Right ventricle myocardium inferior (tissue), 1 donor: ENCODE data around the gene OR51F1. TPM values are rescaled to one million over a fixed set of nuclear protein-coding genes. Genes with fewer than 3 reads are reported as not detected.
"Not testable (repeated sequence)": the region's sequence is repeated elsewhere in the genome, so short reads cannot be mapped to it uniquely, and the experiment has no call there.

Experiments used
- ATAC-seq: fragments of 200-7000 bp; cut with Tn5 transposase; one replicate; pipeline ENCODE4 v1.9.1; 2020; ENCODE audit warnings: mild to moderate bottlenecking, moderate library complexity
- DNase-seq: peaks from one replicate; pipeline ENCODE4 v3.0.0; 2021; ENCODE audit errors: missing footprints
- intact Hi-C: fragments of 100-400 bp; cut with DNase I; formaldehyde crosslinking; loops from one replicate; pipeline ENCODE4 v1.11.0; 2022
- long read RNA-seq: library from polyadenylated mRNA; unstranded; transcript quantifications from one replicate; pipeline ENCODE4 v2.0.0, GENCODE V29; 2021
- total RNA-seq: library from RNA; stranded (reverse); fragmentation: NEBNext Ultra II Directional; extraction: Animal tissue kit (Norgen Biotek cat#: 25700); gene quantifications from one replicate; pipeline ENCODE4 v1.2.1, GENCODE V29; 2021
- donor health status: DM: no; HTN: yes; CAD: no; lungs with severe emphysema.

The OR51F1 gene, protein sequence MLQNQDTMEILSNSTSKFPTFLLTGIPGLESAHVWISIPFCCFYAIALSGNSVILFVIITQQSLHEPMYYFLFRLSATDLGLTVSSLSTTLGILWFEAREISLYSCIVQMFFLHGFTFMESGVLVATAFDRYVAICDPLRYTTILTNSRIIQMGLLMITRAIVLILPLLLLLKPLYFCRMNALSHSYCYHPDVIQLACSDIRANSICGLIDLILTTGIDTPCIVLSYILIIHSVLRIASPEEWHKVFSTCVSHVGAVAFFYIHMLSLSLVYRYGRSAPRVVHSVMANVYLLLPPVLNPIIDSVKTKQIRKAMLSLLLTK
- total RNA-seq = not detected
- long read RNA-seq = 0 reads

DNA sequence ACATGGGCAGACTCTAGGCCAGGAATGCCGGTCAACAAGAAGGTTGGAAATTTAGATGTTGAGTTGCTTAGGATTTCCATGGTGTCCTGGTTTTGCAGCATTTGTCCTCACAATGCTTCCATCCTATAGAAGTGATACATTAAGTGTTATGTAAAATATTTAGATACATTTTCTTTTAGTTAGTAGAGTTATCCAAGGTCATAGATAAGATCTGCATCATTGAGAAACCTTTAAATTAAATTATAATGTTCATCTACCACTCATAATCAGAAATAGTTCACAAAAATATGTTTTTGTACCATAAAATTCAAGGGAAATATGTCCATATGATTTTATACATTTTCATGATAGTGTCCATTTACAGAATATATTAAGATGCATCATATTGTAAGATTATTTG lies at the start of gene OR51F1:
Gene OR51F1, minus strand, starts transcription at position 101 of the 400 bp plus-strand sequence. Its CDS starts 0 bp downstream, at position 101.
- ATAC-seq (no peak), DNase-seq (no peak)
- intact Hi-C loops = no loop called here

DNA sequence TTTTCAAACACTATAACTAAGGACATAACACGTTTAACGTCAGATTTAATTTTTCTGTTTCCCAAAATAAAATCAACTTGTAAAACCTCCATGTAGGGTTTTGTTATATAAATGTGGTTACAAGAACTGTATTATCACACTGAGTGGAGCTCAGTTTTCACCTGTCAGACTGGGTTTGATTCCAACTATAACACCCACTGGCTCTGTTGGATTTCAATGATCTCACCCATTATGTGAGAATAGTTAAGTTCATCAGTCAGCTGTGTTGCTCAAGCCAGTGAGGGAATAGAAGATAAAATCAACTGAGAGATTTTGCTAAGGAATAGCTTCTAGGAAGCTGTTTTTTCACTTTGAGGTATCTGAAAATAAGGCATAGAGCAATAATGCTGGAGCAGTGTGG lies 39.5 kb upstream of the OR51F1 start:
- intact Hi-C loops = no loop called here
- ATAC-seq (no peak), DNase-seq (no peak)

DNA sequence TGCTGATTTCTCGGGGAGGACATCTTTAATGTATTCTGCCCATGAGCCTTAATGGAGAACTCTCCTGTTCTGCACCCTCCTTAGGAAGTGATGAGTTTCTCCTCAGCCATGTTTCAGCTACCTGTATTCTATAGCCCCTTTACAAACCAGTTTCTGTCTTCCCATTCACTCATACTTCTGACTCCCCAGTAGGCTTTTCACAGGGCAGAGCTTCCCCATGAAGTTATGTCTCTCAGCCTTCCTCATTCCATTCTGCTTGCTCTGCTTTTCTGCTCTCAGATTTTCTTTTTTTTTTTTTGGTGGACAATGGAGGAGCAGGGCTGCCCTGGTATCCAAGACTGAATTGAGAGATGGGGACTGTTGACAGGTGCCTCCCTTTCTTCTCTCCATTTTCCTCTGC lies 38.7 kb upstream of the OR51F1 start:
- ATAC-seq (no peak), DNase-seq (no peak)
- intact Hi-C loops = no loop called here

DNA sequence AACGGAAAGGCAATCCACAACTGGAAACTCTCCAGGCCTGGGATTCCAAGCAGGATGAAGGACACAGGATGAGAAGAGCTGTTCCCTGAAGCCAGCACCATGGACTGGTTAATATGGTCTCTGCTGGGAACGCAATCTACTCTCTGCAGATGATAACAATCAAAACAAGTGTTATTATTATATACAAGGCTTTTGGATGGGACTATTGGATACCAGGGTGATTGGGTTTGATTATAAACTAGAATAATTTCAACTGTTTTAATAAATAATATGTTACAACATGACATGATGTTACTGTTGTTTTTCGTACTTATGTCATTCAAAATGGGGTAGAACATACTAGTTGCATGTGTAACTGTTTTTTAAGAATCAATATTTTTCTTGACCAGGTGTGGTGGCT lies 34.5 kb upstream of the OR51F1 start, which contains the start of gene OR52R1:
Gene OR52R1, minus strand, starts transcription at position 101 of the 400 bp plus-strand sequence. Its CDS starts 0 bp downstream, at position 101.
- ATAC-seq (no peak), DNase-seq (no peak)
- intact Hi-C loops = no loop called here

DNA sequence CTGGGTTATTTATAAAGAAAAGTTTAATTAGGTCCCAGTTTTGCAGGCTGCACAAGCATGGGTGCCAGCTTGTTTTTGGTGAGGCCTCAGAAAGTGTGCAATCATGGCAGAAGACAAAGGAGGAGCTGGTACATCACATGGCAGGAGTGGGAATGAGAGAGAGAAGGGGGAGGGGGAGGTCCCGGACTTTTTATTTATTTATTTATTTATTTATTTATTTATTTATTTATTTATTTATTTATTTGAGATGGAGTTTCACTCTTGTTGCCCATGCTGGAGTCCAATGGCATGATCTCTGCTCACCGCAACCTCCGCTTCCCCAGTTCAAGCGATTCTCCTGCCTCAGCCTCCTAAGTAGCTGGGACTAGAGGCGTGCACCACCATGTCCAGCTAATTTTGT lies 31.6 kb upstream of the OR51F1 start:
- intact Hi-C loops, ATAC-seq, DNase-seq: not testable (repeated sequence)

DNA sequence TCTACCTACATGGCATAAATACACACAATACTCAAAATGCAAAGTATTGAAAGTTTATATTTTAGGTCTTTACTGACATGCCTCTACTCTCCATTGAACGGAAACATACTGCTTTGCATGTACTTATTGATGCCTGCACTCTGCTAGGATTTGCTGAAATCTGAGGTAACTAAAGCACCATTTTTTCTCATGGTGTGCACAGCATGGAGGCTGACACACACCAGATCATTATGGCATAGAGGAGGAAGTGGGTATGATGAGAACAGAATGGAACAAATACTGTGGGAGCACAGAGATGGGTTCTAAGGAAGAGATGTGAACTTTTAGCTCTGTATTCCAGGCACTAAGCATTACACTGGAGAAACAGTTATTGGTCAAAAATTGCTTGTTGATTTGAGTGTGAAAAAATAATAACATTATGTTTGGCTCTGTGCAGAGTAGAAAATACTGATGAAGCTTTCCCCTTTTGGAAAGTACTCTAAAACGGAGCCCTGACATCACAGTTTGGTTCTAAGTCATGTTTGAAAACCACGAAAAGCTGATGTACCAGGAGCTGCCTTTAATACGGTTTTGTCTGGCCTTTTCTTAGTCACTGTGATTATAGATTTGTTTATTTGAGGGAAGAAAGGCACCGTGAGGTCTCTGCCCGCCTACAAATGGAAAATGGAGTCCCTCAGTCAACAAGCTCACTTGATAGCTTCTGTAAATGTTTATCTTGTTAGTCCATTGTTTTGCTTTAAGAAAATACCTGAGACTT lies 28.9 kb upstream of the OR51F1 start:
- intact Hi-C loops = no loop called here
- no peak for DNase-seq
- no peak for ATAC-seq

DNA sequence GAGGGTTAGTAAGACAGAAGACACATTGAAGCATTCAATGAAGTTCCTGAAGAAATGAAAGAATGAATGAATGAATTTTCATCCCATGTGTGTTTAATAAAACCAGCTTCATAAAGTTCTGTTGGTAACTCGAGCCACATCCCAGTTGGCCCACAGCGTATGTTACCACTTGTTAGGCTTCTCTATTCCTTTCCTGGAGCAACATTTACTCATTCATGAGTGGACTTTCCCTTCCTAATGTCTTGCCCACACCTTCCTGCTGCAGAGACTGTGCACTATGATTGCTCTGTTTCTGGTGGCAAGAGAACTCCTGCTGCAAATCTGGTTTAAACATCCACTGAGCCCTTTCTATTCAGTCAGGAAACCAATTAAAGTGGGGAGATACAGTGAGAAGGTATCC lies 27.5 kb upstream of the OR51F1 start:
- ATAC-seq = no peak
- intact Hi-C loops = no loop called here
- no peak for DNase-seq

DNA sequence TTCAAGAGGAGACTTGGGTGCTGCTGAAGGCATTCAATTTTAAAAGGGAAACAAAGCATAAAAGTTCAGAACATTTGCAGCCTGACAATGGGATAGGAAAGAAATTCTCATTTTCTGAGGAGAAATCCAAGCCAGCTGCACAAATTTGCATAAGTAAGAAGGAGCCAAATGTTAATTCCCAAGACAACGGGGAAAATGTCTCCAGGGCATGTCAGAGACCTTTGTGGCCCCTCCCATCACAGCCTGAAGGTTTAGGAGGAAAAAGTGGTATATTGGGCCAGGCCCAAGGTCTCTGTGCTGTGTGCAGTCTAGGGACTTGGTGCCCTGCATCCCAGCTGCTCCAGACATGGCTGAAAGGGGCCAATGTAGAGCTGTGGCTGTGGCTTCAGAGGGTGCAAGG lies 12.7 kb upstream of the OR51F1 start:
- DNase-seq (no peak), ATAC-seq (no peak)
- intact Hi-C loops = no loop called here

DNA sequence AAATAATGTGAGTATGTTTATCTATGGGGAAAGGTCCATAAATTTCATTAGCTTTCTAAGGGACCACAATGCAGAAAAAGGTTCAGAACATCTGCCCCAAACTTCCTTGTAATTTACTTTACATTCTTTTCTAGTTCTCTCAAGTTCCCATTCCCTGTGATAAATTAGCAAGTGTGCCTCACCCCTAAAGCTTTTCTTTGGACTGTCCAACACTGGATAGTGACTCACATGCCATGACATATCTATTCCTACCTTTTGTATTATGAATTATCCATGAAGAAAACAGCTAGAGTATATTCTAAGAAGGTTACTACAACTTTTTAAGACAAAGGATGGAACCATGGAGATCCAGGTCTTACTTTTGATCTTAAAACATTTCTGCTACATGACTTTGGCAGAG lies 1.6 kb downstream of the OR51F1 start:
- intact Hi-C loops = no loop called here
- no peak for ATAC-seq
- DNase-seq = no peak

DNA sequence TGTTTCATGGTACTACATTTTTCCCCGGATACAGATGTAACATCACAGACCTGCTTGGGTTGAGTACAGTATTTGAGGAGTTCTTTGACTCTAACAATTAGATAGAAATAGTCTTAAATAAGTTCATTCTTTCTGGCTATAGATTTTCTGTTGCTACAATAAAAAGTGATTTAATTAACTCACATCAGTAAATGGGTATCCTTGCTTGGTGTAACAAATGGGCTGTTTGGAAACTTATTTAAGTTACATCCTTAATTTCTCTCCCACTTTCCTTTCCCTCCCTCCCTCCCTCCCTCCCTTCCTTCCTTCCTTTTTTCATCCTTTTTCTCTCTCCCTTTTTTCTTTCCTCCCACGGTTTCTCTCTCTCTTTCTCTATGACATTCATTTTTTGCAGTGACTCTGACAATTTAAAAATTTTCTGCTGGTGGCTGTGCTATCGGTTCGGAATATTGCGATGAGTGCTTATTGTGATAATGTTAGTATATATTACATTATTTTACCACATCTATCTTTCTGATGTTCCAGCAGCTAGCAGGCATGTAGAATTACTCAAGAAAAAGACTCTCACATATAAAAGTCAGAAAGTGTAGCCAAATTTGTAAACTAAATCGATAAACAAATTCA lies 3.2 kb downstream of the OR51F1 start:
- intact Hi-C loops = no loop called here
- DNase-seq (no peak), ATAC-seq (no peak)

DNA sequence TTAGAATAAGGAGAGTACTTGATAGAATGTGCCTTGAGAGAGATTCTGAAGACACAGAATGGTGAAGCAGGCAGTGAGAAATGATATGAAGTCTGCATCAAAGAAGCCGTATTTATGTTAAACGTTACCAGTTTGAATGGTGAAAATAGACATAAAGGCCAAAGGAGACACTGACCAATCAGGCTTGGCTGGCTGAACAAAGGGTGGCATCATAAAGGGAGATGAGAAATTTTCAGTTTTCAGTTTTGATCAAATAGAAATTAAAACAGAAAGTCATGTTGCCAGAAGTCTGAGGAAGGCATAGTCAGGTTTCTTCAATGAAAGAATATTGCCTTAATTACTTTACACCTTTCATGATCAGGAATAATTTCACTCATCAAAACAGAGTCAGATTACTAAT lies 6.6 kb downstream of the OR51F1 start:
- intact Hi-C loops = no loop called here
- ATAC-seq (no peak), DNase-seq (no peak)

DNA sequence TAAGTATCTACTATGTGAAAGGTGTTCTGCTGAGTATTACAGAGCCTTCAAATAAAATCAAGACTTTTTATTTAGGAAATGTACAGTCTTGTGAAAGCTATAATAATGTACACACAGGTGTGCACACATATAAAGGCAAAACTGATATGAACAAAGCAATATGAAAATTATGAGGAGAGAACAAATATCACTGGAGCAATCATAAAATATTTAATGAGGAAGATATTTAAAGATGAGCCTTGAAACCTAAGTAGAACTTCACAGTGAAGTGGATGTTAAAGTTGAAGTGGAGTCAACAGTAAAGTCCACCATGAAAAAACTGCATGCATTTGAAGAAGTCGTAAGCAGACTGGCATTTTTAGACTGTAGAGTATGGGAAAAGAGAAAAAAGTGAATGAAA lies 18.5 kb downstream of the OR51F1 start:
- intact Hi-C loops = no loop called here
- ATAC-seq = no peak
- no peak for DNase-seq

DNA sequence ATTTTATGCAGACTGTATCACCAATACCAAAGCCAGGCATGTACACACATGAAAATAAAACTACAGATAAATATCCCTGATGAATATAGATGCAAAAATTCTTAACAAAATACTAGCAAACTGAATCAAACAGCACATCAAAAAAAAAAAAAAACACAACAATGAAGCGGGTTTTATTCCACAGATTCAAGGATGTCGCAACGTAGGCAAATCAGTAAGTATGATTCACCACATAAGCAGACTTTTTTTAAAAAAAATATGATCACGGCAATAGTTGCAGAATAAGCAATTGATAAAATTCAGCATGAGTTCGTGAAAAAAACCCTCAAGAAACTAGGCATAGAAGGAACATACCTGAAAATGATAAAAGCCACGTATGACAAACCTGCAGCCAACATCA lies 21.3 kb downstream of the OR51F1 start:
- DNase-seq (no peak), ATAC-seq (no peak)
- intact Hi-C loops = no loop called here

DNA sequence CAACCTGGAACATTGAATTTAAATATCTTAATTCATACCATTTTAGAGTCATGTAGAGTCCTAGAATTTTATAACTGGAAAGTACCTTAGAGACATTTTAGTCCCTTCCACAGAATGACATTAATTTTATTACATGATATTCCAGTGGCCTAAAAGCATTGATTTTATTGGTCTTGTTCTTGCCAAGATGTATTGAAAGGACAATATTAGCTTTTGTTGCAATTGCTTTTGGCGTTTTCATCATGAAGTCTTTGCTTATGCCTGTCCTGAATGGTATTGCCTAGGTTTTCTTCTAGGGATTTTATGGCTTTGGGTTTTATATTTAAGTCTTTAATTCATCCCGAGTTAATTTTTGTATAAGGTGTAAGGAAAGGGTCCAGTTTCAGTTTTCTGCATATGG lies 29.0 kb downstream of the OR51F1 start:
- intact Hi-C loops = no loop called here
- DNase-seq = no peak
- no peak for ATAC-seq

DNA sequence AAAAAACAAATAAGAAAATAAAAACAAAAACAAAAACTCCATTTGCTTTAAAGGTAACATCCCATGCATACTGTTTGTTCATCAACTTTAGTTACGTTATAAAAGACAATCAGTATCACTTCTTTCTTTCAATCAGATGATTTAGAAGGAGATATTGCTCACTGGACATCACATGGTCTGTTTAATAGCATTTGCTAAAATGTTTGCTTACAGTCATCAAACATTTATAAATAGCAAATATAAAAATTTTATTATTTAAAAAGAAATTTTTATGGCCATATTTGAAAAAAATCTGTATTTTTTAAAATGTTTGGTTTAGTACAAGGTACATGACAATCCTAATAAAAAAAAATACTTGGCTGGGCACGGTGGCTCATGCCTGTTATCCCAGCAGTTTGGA lies 42.6 kb downstream of the OR51F1 start:
- ATAC-seq (no peak), DNase-seq (no peak)
- intact Hi-C loops = no loop called here

DNA sequence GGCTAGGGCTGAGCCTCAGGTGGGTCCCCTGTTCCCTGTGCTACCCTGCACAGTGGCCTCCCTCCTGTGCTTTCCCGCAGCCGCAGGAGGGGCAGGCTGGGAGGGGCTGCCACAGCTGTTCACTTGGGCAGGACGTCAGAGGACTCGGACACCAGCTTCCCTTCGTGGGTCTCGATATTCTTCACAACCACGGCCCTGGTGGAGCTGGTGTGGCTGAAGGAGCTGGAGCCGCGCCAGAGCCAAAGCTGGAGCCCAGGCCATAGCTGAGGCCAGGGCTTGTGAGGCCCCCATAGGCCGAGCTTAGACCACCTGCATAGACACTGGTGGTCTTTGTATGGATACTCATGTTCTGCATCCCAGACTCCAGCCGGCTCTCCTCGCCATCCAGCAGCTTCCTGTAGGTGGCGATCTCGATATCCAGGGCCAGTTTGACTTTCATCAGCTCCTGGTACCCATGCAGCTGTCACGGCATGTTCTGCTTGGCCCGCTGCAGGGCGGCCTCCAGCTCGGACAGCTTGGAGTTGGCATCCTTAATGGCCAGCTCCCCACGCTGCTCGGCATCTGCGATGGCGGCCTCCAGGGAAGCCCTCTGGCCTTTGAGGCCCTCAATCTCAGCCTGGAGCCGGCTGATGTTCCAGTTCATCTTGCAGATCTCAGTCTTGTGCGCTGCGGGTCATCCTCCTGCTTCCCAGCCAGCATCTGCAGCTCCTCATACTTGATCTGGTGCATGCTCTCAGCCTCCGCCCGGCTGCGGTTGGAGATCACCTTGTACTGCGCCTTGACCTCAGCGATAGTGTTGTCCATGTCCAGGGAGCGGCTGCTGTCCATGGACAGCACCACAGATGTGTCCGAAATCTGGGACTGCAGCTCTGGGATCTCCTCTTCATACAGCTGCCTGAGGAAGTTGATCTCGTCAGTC lies 46.9 kb downstream of the OR51F1 start:
- DNase-seq, intact Hi-C loops, ATAC-seq: not testable (repeated sequence)
